ENCODE measurements around the gene TMEM63A. TPM values are rescaled to one million over a fixed set of nuclear protein-coding genes. Genes with fewer than 3 reads are reported as not detected.

Gene TMEM63A
- total and polyA plus RNA-seq, 2 of the 13 experiments (the other 11 are each of a cell fraction or from before 2014, with no cell fraction given): 23.9 to 53.3 TPM

GRCh38 chr1:225911191-225912130 lies 29.3 kb upstream of the TMEM63A start (continued):
- TF ChIP-seq, protein P1, sequence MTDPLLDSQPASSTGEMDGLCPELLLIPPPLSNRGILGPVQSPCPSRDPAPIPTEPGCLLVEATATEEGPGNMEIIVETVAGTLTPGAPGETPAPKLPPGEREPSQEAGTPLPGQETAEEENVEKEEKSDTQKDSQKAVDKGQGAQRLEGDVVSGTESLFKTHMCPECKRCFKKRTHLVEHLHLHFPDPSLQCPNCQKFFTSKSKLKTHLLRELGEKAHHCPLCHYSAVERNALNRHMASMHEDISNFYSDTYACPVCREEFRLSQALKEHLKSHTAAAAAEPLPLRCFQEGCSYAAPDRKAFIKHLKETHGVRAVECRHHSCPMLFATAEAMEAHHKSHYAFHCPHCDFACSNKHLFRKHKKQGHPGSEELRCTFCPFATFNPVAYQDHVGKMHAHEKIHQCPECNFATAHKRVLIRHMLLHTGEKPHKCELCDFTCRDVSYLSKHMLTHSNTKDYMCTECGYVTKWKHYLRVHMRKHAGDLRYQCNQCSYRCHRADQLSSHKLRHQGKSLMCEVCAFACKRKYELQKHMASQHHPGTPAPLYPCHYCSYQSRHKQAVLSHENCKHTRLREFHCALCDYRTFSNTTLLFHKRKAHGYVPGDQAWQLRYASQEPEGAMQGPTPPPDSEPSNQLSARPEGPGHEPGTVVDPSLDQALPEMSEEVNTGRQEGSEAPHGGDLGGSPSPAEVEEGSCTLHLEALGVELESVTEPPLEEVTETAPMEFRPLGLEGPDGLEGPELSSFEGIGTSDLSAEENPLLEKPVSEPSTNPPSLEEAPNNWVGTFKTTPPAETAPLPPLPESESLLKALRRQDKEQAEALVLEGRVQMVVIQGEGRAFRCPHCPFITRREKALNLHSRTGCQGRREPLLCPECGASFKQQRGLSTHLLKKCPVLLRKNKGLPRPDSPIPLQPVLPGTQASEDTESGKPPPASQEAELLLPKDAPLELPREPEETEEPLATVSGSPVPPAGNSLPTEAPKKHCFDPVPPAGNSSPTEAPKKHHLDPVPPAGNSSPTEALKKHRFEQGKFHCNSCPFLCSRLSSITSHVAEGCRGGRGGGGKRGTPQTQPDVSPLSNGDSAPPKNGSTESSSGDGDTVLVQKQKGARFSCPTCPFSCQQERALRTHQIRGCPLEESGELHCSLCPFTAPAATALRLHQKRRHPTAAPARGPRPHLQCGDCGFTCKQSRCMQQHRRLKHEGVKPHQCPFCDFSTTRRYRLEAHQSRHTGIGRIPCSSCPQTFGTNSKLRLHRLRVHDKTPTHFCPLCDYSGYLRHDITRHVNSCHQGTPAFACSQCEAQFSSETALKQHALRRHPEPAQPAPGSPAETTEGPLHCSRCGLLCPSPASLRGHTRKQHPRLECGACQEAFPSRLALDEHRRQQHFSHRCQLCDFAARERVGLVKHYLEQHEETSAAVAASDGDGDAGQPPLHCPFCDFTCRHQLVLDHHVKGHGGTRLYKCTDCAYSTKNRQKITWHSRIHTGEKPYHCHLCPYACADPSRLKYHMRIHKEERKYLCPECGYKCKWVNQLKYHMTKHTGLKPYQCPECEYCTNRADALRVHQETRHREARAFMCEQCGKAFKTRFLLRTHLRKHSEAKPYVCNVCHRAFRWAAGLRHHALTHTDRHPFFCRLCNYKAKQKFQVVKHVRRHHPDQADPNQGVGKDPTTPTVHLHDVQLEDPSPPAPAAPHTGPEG (CRISPR knock-in tag; IDR thresholded peaks at IDR 0.05): no peak
- TF ChIP-seq, protein P2, sequence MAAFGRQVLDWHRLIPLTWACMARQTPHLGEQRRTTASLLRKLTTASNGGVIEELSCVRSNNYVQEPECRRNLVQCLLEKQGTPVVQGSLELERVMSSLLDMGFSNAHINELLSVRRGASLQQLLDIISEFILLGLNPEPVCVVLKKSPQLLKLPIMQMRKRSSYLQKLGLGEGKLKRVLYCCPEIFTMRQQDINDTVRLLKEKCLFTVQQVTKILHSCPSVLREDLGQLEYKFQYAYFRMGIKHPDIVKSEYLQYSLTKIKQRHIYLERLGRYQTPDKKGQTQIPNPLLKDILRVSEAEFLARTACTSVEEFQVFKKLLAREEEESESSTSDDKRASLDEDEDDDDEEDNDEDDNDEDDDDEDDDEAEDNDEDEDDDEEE (CRISPR knock-in tag; IDR thresholded peaks at IDR 0.05): no peak
- no peak for TF ChIP-seq ZFP62 (CRISPR knock-in tag; IDR thresholded peaks at IDR 0.05)
- no peak for TF ChIP-seq ZNF546 (CRISPR knock-in tag; conservative IDR thresholded peaks at IDR 0.05)
- no peak for TF ChIP-seq ZNF296 (CRISPR knock-in tag; conservative IDR thresholded peaks at IDR 0.05)
- TF ChIP-seq NPAS2 (CRISPR knock-in tag; IDR thresholded peaks at IDR 0.05; ENCODE audit: borderline replicate concordance): no peak
- no peak for TF ChIP-seq ZNF362 (CRISPR knock-in tag; IDR thresholded peaks at IDR 0.05; ENCODE audit: borderline replicate concordance)
- TF ChIP-seq FLYWCH1 (CRISPR knock-in tag; IDR thresholded peaks at IDR 0.05): no peak
- TF ChIP-seq, protein P3, sequence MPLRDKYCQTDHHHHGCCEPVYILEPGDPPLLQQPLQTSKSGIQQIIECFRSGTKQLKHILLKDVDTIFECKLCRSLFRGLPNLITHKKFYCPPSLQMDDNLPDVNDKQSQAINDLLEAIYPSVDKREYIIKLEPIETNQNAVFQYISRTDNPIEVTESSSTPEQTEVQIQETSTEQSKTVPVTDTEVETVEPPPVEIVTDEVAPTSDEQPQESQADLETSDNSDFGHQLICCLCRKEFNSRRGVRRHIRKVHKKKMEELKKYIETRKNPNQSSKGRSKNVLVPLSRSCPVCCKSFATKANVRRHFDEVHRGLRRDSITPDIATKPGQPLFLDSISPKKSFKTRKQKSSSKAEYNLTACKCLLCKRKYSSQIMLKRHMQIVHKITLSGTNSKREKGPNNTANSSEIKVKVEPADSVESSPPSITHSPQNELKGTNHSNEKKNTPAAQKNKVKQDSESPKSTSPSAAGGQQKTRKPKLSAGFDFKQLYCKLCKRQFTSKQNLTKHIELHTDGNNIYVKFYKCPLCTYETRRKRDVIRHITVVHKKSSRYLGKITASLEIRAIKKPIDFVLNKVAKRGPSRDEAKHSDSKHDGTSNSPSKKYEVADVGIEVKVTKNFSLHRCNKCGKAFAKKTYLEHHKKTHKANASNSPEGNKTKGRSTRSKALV (CRISPR knock-in tag; IDR thresholded peaks at IDR 0.05): peak; percentile 42; the same call in 1 of the 2 replicates
- no peak for TF ChIP-seq ZFP1 (CRISPR knock-in tag; IDR thresholded peaks at IDR 0.05)
- TF ChIP-seq PRMT3 (CRISPR knock-in tag; IDR thresholded peaks at IDR 0.05; ENCODE audit: borderline replicate concordance, low read depth): no peak
- TF ChIP-seq TCF12 (IDR thresholded peaks at IDR 0.05): no peak
- no peak for TF ChIP-seq TCF12 (CRISPR knock-in tag; IDR thresholded peaks at IDR 0.05)
- no peak for TF ChIP-seq SMARCE1 (IDR thresholded peaks at IDR 0.05; ENCODE audit: borderline replicate concordance)

Measured in HepG2 (cell line).